ENCODE data around the gene WASHC4.
A peak's percentile ranks its signal among the peaks of the same experiment; 100 is the strongest.

The WASHC4 gene

GRCh38 chr12:105107494-105108371 lies at the start of gene WASHC4:
TSS of gene WASHC4 (plus strand) at chr12:105107731. CDS start at chr12:105107801, 70 bp downstream.
- peak; percentile 93 to 99 (median 95) for DNase-seq
- intact Hi-C loops (cut with DNase I), result loop anchor here (1.0 kb wide), 1 partner anchor 129 kb away; the partner anchor contains the start of gene APPL2

- intact Hi-C loops (cut with DNase I), result no loop called here
- DNase-seq, result no peak
Measured at GRCh38 chr12:105060715-105061378, 46.7 kb upstream of the WASHC4 start.

- intact Hi-C loops (cut with DNase I), result no loop called here
- peak in 1 of 10 donors; percentile 46 for DNase-seq
Measured at GRCh38 chr12:105064564-105065178, 42.9 kb upstream of the WASHC4 start.

- intact Hi-C loops (cut with DNase I), result no loop called here
- DNase-seq, result peak in 3 of 10 donors; percentile 10 to 79 (median 73)
Measured at GRCh38 chr12:105067511-105068031, 40.0 kb upstream of the WASHC4 start.

GRCh38 chr12:105069936-105070702 lies 37.4 kb upstream of the WASHC4 start:
- no peak for DNase-seq
- intact Hi-C loops (cut with DNase I), result no loop called here

- intact Hi-C loops (cut with DNase I), result no loop called here
- no peak for DNase-seq
Measured at GRCh38 chr12:105071981-105072380, 35.5 kb upstream of the WASHC4 start.

GRCh38 chr12:105072888-105073488 lies 34.5 kb upstream of the WASHC4 start:
- DNase-seq, result no peak
- intact Hi-C loops (cut with DNase I), result no loop called here

GRCh38 chr12:105076098-105076497 lies 31.4 kb upstream of the WASHC4 start:
- intact Hi-C loops (cut with DNase I), result no loop called here
- no peak for DNase-seq

GRCh38 chr12:105076913-105077312 lies 30.6 kb upstream of the WASHC4 start:
- intact Hi-C loops (cut with DNase I), result no loop called here
- no peak for DNase-seq

- intact Hi-C loops (cut with DNase I), result no loop called here
- no peak for DNase-seq
Measured at GRCh38 chr12:105077435-105077834, 30.1 kb upstream of the WASHC4 start.

- intact Hi-C loops (cut with DNase I), result no loop called here
- no peak for DNase-seq
Measured at GRCh38 chr12:105078712-105079570, 28.6 kb upstream of the WASHC4 start.

- no peak for DNase-seq
Measured at GRCh38 chr12:105083031-105083430, 24.5 kb upstream of the WASHC4 start.

GRCh38 chr12:105083551-105084105 lies 23.9 kb upstream of the WASHC4 start:
- intact Hi-C loops (cut with DNase I), result no loop called here
- DNase-seq, result peak; percentile 40 to 96 (median 70)

More at GRCh38 chr12:105083031-105083430, 24.5 kb upstream of the WASHC4 start:
- intact Hi-C loops (cut with DNase I), result no loop called here

GRCh38 chr12:105084251-105085250 lies 23.0 kb upstream of the WASHC4 start, which contains the start of gene ALDH1L2:
TSS of gene ALDH1L2 (minus strand) at chr12:105084458. CDS start at chr12:105084436, 22 bp downstream.
- DNase-seq, result peak; percentile 40 to 96 (median 73)
- intact Hi-C loops (cut with DNase I), result no loop called here

- DNase-seq, result no peak
- intact Hi-C loops (cut with DNase I), result no loop called here
Measured at GRCh38 chr12:105085501-105085900, 22.0 kb upstream of the WASHC4 start.

GRCh38 chr12:105089817-105090216 lies 17.7 kb upstream of the WASHC4 start:
- no peak for DNase-seq
- intact Hi-C loops (cut with DNase I), result no loop called here

GRCh38 chr12:105090361-105090760 lies 17.2 kb upstream of the WASHC4 start:
- intact Hi-C loops (cut with DNase I), result no loop called here

More at GRCh38 chr12:105090361-105090760, 17.2 kb upstream of the WASHC4 start:
- DNase-seq, result no peak
